ACC112 (cell line): ENCODE data around the gene NEURL2.
A peak's percentile ranks its signal among the peaks of the same experiment; 100 is the strongest.
"Not testable (repeated sequence)": the region's sequence is repeated elsewhere in the genome, so short reads cannot be mapped to it uniquely, and the experiment has no call there.

ENCODE experiments used
- H2AFZ ChIP-seq: fragments of 200-600 bp; sonication (generic); one replicate; pipeline ENCODE4 v1.6.0; 2017; ENCODE audit warnings: antibody characterized with exemption, low read length; ENCODE audit not compliant: unreplicated experiment
- H3K27ac ChIP-seq: fragments of 200-600 bp; sonication (generic); 2 replicates; pipeline ENCODE4 v1.5.1; 2014; ENCODE audit warnings: low read depth, mild to moderate bottlenecking, antibody characterized with exemption, low read length, moderate library complexity
- H3K27me3 ChIP-seq: fragments of 200-600 bp; sonication (generic); 2 replicates; pipeline ENCODE4 v1.6.1; 2014; ENCODE audit warnings: mild to moderate bottlenecking, antibody characterized with exemption, low read length, moderate library complexity, mixed read lengths; ENCODE audit not compliant: insufficient read depth
- H3K36me3 ChIP-seq: fragments of 200-600 bp; sonication (generic); 2 replicates; pipeline ENCODE4 v1.6.1; 2016; ENCODE audit warnings: mild to moderate bottlenecking, antibody characterized with exemption, low read length, moderate library complexity, mixed read lengths; ENCODE audit not compliant: insufficient read depth
- H3K4me1 ChIP-seq: fragments of 200-600 bp; sonication (generic); one replicate; pipeline ENCODE4 v1.6.1; 2016; ENCODE audit warnings: low read length, mixed read lengths; ENCODE audit not compliant: insufficient read depth, unreplicated experiment, control insufficient read depth
- H3K4me3 ChIP-seq: fragments of 200-600 bp; sonication (generic); 2 replicates; pipeline ENCODE4 v1.5.1; 2014; ENCODE audit warnings: mild to moderate bottlenecking, low read depth, low read length
- H3K79me2 ChIP-seq: fragments of 200-600 bp; sonication (generic); one replicate; pipeline ENCODE4 v1.6.0; 2016; ENCODE audit warnings: low read length; ENCODE audit not compliant: control insufficient read depth, unreplicated experiment, insufficient read depth

NEURL2 gene

GRCh38 chr20:45909336-45909808 lies 18.4 kb upstream of the NEURL2 start:
- H3K79me2 ChIP-seq = no peaks in the 10 kb centered on the region
- no peak overlapping the region for H3K4me3 ChIP-seq
- H3K36me3 ChIP-seq = no peaks in the 10 kb centered on the region
- H2AFZ ChIP-seq = no peak overlapping the region
- H3K27me3 ChIP-seq = no peaks in the 10 kb centered on the region
- H3K27ac ChIP-seq = no peak overlapping the region
- peaks cover 20% of the 10 kb centered on the region for H3K4me1 ChIP-seq

- no peak overlapping the region for H2AFZ ChIP-seq
- H3K79me2 ChIP-seq = no peaks in the 10 kb centered on the region
- H3K27ac ChIP-seq = no peak overlapping the region
- H3K4me1 ChIP-seq = peaks cover 20% of the 10 kb centered on the region
- H3K27me3 ChIP-seq = no peaks in the 10 kb centered on the region
- H3K4me3 ChIP-seq = no peak overlapping the region
- no peaks in the 10 kb centered on the region for H3K36me3 ChIP-seq
These were observed 17.1 kb upstream of the NEURL2 start for GRCh38 chr20:45908084-45908483.

- Histone ChIP-seq H3K79me2 (no peaks in the 10 kb centered on the region), H3K4me1 (peaks cover 18% of the 10 kb centered on the region), H3K4me3 (no peak overlapping the region), H3K27me3 (no peaks in the 10 kb centered on the region), H2AFZ (no peak overlapping the region), H3K36me3 (no peaks in the 10 kb centered on the region), H3K27ac (no peak overlapping the region)
These were observed 16.4 kb upstream of the NEURL2 start for GRCh38 chr20:45907219-45907948.

- H3K27me3 ChIP-seq = no peaks in the 10 kb centered on the region
- H3K27ac ChIP-seq = peak overlapping the region; percentile 18; the same call in 1 of the 2 replicates
- H3K79me2 ChIP-seq = no peaks in the 10 kb centered on the region
- no peak overlapping the region for H2AFZ ChIP-seq
- H3K36me3 ChIP-seq = no peaks in the 10 kb centered on the region
- peaks cover 7% of the 10 kb centered on the region for H3K4me1 ChIP-seq
- H3K4me3 ChIP-seq = no peak overlapping the region
These were observed 14.6 kb upstream of the NEURL2 start for GRCh38 chr20:45905505-45906079.

- no peak overlapping the region for H2AFZ ChIP-seq
- H3K79me2 ChIP-seq = no peaks in the 10 kb centered on the region
- no peak overlapping the region for H3K4me3 ChIP-seq
- peak overlapping the region; percentile 18; the same call in 1 of the 2 replicates for H3K27ac ChIP-seq
- no peaks in the 10 kb centered on the region for H3K36me3 ChIP-seq
- no peaks in the 10 kb centered on the region for H3K27me3 ChIP-seq
- H3K4me1 ChIP-seq = peaks cover 7% of the 10 kb centered on the region
These were observed 13.8 kb upstream of the NEURL2 start for GRCh38 chr20:45904583-45905504.

GRCh38 chr20:45902199-45902701 lies 11.2 kb upstream of the NEURL2 start:
- Histone ChIP-seq H3K4me3 (no peak overlapping the region), H3K27ac (no peak overlapping the region), H3K27me3 (no peaks in the 10 kb centered on the region), H3K4me1 (peaks cover 7% of the 10 kb centered on the region), H2AFZ (no peak overlapping the region), H3K79me2 (no peaks in the 10 kb centered on the region), H3K36me3 (no peaks in the 10 kb centered on the region; the same call in 1 of the 2 replicates)

GRCh38 chr20:45901332-45901731 lies 10.3 kb upstream of the NEURL2 start:
- not testable (repeated sequence) for H2AFZ ChIP-seq, H3K27ac ChIP-seq, H3K79me2 ChIP-seq, H3K4me3 ChIP-seq, H3K36me3 ChIP-seq, H3K4me1 ChIP-seq, H3K27me3 ChIP-seq

- H3K27ac ChIP-seq = no peak overlapping the region
- no peaks in the 10 kb centered on the region for H3K4me1 ChIP-seq
- H3K79me2 ChIP-seq = no peaks in the 10 kb centered on the region
- no peak overlapping the region for H2AFZ ChIP-seq
- no peak overlapping the region for H3K4me3 ChIP-seq
- no peaks in the 10 kb centered on the region for H3K27me3 ChIP-seq
- H3K36me3 ChIP-seq = peaks cover 6% of the 10 kb centered on the region; the same call in 1 of the 2 replicates
These were observed 8.2 kb upstream of the NEURL2 start for GRCh38 chr20:45899046-45899835.

- Histone ChIP-seq H3K36me3 (peaks cover 6% of the 10 kb centered on the region; the same call in 1 of the 2 replicates), H3K27me3 (no peaks in the 10 kb centered on the region), H3K79me2 (no peaks in the 10 kb centered on the region), H3K4me3 (no peak overlapping the region), H3K27ac (no peak overlapping the region), H2AFZ (no peak overlapping the region), H3K4me1 (no peaks in the 10 kb centered on the region)
These were observed 7.3 kb upstream of the NEURL2 start for GRCh38 chr20:45898285-45898684.

- peaks cover 6% of the 10 kb centered on the region; the same call in 1 of the 2 replicates for H3K36me3 ChIP-seq
- no peak overlapping the region for H3K4me3 ChIP-seq
- H3K4me1 ChIP-seq = peaks cover under 1% of the 10 kb centered on the region
- H2AFZ ChIP-seq = no peak overlapping the region
- no peaks in the 10 kb centered on the region for H3K79me2 ChIP-seq
- no peaks in the 10 kb centered on the region for H3K27me3 ChIP-seq
- no peak overlapping the region for H3K27ac ChIP-seq
These were observed 6.7 kb upstream of the NEURL2 start for GRCh38 chr20:45897692-45898091.
